Suppressor macrophage treated with lipopolysaccharide for 4 hours (primary cell): ENCODE results near the gene AIF1.

Experiments
- DNase-seq: peaks from one replicate; pipeline ENCODE4 v3.0.0-alpha.2; 2020

AIF1 gene

DNA sequence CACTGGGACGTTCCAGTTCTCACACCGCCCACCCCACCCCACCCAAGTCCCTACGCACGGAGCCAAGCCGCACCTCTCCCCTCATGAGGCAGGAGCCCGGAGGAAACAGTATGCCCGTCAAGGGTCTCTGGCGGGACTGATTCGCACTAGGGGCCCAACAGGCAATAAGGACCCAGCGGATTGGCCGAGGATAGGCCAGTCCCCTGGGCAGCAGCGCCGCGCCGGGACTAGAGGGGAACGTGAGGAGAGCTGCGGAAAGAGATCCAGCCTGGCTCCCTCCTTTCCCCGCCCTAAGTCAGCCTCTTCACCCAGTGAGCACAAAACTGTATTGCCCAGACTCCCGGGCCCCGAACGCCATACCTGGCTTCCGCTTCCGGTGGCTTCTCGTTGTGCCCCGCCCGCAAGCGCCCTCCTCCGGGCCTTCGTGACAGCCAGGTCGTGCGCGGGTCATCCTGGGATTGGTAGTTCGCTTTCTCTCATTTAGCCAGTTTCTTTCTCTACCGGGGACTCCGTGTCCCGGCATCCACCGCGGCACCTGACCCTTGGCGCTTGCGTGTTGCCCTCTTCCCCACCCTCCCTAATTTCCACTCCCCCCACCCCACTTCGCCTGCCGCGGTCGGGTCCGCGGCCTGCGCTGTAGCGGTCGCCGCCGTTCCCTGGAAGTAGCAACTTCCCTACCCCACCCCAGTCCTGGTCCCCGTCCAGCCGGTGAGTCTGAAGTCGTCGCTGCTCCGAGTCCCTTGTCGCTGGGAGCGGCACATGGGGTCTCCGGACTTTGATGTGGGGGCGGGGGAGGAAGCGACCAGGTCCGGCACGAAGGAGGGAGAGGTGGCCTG lies 50.7 kb downstream of the AIF1 start, which contains the start of gene CSNK2B:
TSS of gene CSNK2B (plus strand) at position 580 of the 836 bp plus-strand sequence. CDS start 752 bp downstream, outside the sequence.
- DNase-seq, result peak; percentile 98

DNA sequence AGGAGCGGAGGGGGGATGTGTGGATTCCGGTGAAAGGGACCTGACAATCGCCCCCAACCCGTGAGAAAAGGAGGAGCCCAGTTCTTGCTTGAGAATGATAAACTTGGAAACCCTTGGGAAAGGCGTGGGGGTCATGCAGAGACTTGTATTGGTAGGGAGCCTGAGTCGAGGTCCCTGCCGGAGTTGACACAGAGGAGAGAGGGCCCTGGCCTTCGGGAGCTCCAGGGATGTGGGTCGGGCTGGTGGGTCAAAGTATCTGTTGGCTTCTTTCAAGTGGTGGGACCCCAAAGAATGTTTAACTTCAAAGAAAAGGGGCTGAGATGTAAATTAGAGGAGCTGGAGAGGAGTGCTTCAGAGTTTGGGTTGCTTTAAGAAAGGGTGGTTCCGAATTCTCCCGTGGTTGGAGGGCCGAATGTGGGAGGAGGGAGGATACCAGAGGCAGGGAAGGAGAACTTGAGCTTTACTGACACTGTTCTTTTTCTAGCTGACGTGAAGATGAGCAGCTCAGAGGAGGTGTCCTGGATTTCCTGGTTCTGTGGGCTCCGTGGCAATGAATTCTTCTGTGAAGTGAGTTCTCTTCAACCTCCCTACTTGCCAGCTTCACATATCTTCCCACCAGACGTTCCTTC lies 51.4 kb downstream of the AIF1 start:
- DNase-seq, result peak; percentile 59
